ENCODE results near the gene IL25.
"Not testable (repeated sequence)": the region's sequence is repeated elsewhere in the genome, so short reads cannot be mapped to it uniquely, and the experiment has no call there.

IL25 gene

DNA sequence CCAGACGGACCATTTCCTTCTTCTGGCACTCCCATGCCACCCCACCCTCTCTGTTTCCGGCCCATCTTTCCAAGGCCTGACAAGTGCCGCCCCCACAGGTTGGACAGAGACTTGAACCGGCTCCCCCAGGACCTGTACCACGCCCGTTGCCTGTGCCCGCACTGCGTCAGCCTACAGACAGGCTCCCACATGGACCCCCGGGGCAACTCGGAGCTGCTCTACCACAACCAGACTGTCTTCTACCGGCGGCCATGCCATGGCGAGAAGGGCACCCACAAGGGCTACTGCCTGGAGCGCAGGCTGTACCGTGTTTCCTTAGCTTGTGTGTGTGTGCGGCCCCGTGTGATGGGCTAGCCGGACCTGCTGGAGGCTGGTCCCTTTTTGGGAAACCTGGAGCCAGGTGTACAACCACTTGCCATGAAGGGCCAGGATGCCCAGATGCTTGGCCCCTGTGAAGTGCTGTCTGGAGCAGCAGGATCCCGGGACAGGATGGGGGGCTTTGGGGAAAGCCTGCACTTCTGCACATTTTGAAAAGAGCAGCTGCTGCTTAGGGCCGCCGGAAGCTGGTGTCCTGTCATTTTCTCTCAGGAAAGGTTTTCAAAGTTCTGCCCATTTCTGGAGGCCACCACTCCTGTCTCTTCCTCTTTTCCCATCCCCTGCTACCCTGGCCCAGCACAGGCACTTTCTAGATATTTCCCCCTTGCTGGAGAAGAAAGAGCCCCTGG is 3.1 kb downstream of the IL25 start:
- DNase-seq (ENCODE audit: low read depth, low spot score) = no peak

DNA sequence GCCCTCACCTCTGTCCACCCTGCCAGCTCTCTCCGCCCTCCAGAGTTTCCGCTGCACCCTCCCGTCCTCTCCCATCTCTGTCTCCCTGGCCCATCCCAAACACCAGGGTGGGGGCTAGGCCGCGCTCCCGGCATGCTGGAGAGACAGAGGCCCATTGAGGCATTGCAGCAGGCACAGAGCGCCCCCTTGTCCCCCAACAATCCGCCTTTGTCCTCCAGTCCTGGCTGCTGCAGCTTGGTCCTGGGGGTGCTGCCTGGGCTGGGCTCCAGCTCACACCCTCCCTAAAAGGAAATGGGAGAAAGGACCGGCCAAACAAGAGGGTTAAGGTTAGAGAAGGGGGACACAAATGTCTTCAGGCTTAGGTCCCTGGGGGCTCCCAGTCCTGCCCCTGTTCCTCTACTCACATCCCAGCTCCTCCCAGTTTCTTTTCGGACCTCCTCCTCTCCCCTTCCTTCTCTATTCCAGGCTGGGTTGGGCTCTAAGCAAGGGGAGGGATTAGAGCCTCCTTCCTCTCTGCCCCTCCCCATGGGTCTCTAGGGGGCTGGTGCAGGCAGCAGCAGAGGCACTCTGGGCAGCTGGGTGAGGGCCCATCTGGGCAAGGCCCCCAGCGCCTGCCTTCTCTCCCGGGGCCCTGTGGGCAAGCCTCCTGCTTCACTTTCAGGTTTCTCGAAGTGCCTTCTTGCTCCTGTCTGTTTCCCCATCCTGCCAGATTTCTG is 4.0 kb downstream of the IL25 start, which contains the start of gene CMTM5:
Gene CMTM5, plus strand, starts transcription at position 565 of the 716 bp plus-strand sequence. CDS start 206 bp downstream, outside the sequence.
- DNase-seq (ENCODE audit: low read depth, low spot score) = no peak

DNA sequence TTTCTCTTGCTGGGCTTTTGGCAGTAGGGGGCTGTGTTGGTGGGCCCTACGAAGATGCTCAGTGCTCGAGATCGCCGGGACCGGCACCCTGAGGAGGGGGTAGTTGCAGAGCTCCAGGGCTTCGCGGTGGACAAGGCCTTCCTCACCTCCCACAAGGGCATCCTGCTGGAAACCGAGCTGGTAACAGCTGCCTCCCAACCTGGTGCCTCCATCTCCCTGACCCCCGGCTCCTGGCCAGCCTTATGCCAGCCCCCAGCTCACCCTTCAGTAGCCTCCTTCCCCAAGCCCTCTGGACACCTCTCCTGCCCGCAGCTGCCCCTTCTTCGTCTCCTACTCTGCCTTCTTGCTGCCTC is 4.6 kb downstream of the IL25 start:
- no peak for DNase-seq (ENCODE audit: low read depth, low spot score)

DNA sequence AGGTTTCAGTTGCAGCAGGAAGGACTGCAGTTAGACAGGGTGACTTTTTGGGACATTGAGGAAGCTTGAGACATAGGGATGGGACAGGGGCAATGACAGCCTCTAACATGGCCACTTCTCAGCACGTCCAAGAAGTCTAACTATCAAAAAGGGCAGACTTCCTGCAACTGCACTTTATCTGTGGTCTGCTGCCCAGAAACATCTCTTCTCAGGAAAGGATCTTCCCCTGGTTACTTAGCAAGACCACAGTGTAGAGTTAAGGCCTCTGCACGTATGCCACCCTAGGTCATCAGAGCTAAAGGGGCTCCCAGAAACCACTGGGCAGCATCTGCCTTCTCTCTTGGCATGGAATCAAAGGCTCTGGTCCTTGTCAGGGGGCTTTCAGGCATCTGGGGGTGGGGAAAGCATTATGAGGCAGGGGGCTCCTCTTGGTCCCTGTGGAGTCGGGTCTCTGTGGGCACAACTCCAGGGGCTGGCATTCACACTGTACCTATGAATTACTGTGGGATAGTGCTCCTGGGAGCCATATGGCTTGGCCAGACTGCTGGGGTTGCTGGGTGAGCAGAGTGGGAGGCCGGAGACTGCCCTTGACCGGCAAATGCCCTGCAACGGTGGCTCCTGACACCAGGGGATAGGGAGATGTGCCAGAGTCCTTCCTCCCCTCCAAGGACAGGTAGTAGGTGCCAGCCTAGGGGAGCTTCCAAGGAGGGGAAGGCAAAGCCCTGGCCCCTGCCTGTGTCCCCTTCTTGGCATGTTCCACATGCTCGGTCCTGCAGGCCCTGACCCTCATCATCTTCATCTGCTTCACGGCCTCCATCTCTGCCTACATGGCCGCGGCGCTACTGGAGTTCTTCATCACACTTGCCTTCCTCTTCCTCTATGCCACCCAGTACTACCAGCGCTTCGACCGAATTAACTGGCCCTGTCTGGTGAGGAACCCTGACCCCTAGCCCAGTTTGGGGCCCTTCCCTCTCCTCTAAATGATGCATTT is 5.3 kb downstream of the IL25 start:
- no peak for DNase-seq (ENCODE audit: low read depth, low spot score)

DNA sequence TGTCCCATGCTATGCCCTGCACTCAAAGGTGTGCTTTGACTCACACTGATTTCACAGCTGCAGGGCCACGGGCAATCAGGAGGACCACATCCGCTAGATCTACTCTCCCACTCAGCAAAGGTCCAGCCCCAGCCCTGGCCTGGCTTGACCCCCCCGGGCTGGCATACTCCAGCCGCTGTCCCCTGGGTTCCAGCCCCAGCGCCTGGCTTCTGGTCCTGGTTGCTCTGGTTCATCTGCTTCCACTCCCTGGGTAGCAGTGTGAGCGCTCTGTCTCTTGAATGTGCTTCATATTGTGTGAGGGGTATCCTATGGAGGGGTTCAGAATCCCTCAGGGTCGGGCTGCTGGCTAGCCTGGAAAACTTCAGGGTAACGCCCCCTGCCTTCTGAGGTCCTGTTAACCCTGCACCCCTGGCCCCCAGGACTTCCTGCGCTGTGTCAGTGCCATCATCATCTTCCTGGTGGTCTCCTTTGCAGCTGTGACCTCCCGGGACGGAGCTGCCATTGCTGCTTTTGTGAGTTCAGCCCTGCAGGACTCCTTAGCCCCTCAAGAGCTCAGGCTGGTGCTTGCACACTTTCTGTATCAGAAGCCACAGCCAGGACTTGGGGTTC is 6.1 kb downstream of the IL25 start:
- DNase-seq (ENCODE audit: low read depth, low spot score) = no peak

DNA sequence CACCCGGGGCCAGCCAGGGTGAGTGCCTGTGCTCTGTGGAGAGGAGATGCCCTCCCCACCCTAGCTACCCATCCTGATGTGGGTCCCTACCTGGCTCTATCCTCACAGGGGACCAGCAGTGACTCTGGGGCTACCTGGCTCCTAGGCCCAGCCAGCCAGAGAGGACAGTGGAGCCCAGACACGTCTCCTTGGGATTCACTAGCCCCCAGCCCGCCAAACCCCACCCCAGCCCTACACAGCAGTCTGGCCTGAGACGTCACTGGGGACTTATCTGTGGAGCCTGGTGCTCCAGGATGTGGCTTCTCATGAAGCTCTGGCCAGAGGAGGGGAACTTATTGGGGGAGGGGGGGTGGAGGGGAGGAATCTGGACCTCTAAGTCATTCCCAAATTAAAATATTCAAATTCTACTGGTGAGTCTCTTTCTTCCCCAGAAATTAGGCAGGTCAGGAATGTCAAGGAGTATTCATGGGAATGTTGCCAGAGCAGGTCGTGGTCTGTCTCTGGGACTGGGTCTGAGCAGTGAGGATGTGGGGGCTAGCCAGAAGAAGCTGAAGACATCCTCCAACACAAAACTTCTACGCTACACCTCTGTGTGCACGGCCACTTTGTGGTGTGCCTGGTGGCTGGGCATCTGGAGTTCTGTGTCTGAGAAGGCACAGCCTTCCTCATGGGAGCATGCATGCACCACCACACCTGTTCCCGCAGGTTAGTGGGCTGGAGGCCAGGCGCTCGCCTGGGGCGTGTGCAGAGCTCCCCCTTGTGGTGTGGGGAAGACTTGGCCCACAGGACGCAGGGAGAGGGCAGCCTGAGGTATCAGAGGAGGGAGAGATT is 7.0 kb downstream of the IL25 start:
- peak; percentile 67 for DNase-seq (ENCODE audit: low read depth, low spot score)

DNA sequence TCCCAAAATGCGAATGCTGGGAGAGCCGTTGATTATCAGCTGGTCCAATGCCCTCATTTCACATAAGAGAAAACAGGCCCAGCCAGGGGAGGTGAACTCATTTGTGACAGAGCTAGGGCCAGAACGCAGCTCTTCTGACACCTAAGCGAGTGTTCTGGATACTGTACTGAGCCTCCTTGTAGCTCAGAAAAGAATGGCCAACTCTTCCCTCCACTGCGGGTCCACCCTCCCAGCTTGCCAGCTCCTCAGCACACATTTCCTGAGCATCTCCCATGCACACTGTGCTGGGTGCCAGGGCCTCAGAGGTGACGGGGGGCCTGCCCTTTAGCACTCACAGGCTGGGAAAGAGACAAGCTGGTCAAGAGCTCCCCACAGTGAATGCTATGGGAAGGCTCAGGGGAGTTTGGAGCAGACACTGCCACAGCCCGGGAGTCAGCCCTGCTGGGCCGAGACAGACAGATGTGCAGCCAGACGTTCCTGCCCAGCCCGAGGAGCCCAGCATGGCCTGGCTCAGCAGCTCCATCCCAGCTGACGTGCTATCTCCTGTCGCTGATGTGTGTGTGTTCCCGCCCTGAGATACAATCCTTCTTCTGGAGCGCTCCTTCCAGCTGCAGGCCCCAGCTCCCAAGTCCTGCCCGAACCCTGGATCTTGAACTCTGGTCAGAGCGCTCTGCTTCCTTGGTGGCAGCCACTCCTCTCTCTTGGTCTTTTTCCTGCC is 7.7 kb downstream of the IL25 start:
- DNase-seq (ENCODE audit: low read depth, low spot score) = no peak

DNA sequence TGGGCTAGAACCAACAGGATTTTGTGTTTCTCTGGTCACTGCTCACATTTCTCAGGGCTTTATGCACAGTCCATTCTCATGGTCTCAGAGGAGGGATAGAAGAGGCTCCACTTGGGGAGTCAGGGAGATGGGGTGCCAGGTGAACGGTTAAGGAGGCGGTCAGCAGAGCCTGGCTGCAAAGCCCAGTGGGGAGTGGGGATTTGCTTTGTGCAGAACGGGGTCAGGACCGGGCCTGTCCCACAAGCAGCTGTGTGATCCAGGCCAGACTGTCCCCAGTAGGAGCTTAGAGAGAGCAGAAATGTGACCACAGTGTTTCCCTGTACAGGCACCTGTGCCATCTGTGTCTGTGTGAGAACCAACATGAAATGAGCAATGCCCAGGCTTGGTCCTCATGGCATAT is 8.4 kb downstream of the IL25 start:
- no peak for DNase-seq (ENCODE audit: low read depth, low spot score)

DNA sequence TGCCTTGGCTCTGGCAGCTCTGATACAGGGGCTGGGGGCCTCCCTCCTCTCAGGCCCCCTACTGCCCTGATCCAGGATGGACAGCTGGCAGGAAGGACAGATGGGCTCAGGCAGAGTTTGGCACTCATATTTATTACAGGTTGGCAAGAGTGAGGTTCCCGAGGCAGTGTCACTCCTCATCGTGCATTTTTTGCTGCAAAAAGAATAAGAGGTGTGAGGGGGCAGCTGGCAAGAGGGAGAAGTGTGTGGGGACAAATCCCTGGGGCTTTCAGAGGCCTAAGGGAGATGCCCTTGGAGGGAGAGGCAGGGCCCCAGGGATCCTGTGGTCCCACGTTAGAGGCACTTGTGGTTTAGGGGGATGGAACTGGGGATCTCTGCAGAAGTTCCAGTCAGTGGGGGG is 9.3 kb downstream of the IL25 start:
- DNase-seq (ENCODE audit: low read depth, low spot score) = no peak

DNA sequence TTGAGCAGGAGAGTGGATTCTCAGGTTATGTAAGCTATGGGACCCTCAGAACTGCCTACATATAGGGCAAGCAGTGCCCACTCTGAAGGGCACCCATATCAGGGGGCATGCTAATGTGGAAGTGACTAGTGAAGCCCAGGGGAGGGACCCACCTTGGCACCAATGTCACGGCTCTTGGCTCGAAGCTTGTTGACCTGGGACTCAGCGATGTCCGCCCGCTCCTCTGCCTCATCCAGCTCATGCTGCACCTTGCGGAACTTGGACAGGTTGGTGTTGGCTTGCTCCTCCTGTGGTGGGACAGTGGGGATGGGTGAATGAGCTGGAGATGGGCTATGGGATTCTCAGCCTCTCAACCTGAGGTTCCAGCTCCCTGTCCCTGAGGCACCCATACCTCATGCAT is 9.7 kb downstream of the IL25 start:
- no peak for DNase-seq (ENCODE audit: low read depth, low spot score)

DNA sequence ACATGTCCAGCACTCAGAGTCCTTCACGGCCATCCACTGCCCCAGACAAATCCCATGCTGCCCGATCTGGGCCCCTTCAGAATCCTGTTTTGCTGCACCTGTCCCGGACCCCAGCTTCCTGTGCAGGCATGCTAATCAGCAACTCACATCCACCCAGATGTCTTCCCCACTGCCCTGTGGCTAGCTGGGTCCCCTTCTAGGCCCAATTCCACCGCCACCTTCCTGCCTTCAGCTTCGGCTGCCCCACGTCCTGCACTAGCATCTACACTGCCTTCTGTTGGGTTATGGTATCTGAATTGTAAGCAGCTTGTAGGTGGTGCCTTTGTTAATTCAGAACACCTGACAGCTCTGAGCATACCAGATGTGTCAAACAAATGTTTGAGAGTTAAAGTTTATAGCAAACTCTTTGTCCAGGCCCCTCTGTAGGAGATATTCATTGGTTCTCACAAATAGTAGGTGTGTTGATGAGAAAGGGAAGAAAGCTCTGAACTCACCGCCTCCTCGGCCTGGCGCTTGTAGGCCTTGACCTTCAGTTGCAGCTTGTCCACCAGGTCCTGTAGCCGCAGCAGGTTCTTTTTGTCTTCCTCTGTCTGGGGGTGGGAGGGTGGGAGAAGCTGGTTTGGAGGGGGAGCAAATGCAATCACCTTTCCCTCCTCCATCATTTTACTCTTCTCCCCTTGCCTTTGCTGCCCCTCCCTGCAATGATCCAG is 10.3 kb downstream of the IL25 start:
- DNase-seq (ENCODE audit: low read depth, low spot score) = no peak

DNA sequence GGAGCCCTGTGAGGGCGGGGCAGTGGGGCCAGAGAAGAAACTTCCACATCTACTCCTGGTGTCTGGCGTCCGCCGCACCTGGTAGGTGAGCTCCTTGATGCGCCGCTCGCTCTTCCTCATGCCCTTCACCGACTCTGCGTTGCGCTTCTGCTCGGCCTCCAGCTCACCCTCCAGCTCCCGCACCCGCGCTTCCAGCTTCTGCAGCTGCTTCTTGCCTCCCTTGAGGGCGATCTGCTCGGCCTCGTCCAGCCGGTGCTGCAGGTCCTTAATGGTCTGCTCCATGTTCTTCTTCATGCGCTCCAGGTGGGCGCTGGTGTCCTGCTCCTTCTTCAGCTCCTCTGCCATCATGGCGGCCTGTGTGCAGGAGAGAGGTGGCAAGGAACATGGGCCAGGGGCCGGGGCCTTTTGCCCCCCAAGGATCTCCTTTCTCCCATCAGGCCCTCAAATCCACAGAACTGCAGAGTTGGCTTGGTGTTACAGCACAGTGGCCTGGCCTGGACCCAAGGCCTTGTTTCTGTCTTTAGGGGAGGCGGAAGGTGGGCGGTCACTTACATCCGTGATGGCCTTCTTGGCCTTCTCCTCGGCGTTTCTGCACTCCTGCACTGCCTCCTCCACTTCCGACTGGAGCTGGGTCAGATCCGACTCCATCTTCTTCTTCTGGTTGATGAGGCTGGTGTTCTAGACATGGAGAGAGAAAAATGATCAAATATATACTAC is 11.9 kb downstream of the IL25 start:
- DNase-seq (ENCODE audit: low read depth, low spot score) = no peak

DNA sequence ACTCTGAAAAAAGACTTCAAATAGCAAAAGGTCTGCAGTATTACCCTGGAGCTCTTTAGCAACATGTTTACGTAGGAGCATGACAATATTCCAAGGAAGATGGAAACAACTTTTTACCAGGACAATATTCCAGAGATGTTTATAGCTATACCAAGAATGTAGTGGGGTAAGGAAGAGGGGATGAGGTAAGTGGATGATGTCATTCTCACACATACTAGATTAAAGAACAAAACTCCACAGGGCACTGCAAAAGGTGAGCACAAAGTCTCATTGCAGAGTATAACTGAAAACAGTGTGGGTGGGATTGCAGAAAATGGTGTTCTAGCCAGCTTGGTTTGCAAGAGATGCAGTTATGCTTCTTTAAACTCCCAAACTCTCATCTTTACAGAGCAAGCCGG is 12.6 kb downstream of the IL25 start:
- no peak for DNase-seq (ENCODE audit: low read depth, low spot score)

DNA sequence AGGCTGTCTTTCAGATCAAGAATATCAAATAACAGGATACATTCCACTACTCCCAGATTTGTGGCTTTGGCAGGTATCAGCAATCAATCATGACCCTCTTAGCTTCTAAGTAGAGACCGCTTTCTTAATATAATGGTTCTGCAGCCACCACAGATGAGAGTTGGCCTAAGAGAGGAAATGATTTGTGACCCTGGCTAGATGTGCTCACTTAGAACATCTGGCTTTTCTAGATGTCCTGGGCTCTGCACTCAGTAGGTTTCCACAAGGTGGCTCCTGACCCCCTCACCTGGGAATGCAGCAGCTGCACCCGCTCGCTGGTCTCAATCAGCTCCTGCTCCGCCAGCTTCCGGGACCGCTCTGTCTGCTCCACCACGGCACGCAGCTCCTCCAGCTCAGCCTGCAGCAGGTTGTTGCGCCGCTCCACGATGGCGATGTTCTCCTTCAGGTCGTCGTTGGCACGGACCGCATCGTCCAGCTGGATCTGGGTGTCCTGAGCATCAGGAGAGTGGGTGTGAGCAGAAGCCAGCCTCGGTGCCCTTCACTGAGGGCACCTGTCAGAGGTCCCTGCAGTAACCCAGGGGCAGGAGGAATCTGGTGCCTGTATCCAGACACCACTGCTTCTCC is 13.1 kb downstream of the IL25 start:
- DNase-seq (ENCODE audit: low read depth, low spot score) = no peak

DNA sequence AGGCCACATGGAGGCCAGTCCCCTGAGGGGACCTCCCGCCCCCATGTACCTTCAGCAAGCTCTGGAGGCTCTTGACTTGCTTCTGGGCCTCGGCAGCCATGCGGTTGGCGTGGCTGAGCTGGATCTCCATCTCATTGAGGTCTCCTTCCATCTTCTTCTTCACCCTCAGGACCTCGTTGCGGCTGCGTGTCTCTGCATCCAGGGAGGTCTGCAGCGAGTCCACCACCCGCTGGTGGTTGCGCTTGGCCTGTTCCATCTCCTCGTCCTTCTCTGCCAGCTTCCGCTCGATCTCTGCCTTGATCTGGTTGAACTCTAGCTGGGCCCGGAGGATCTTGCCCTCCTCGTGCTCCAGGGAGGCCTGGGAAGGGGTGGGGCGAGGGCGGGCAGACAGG is 13.7 kb downstream of the IL25 start:
- DNase-seq (ENCODE audit: low read depth, low spot score) = not testable (repeated sequence)

DNA sequence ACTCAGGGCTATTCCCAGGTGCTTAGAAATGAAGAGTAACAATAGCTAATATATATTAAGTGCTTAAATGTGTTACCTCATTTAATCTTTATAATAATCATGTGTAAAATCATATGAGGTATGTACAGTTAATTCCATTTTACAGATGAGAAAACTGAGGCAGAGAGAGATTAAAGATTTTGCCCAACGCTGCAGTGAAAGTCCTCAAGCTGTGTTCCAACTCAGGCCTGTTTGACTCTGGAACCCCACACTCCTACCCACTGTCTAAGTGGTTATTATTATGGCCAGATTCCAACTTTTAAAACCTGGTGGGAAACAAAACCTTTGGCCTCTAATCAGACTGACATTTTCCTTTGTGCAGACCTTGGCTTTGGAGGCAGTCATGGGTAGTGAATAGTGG is 14.4 kb downstream of the IL25 start:
- no peak for DNase-seq (ENCODE audit: low read depth, low spot score)

DNA sequence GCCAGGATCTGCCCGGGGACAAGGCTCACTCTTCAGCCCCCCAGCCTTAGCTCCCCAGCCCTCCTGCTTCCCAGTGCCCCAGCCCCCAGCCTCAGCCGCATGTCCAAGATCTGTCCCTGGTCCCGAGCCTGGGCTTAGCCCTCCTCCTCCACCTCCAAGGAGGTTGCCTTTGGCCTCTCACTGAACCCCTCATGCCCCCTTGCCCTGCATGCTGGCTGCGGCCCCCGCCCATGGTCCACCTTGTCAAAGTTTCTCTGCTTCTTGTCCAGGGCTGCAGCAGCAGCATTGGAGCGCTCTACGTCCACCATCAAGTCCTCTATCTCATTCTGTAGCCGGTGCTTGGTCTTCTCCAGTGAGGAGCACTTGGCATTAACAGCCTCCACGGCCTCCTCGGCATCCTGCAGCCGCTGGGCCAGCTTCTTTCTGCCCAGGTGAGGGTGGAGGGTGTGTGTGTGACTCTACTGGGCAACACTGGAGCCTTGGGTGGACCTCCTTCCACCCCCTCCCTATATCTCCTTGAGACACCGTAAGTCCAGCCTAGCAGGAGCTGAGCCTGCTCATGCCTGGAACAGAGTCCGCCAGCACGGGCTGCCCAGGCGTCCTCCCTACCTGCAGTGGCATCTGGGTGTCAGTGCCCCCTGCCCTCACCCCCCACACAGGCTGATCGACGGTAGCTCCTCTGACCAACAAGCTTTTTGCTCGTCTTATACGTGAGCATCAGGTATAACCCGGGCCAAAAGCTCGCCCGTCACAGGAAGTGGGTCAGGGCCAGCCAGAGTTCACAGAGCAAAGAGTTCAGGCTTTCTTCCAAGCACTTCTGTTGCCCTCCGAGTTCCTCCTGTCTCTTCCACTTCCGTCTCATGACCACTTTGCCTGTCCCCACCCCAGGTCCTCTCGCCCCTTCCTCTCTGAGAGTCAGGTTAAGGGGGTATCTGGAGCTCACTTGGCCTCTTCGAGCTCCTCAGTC is 15.6 kb downstream of the IL25 start:
- DNase-seq (ENCODE audit: low read depth, low spot score) = no peak
